ENCODE results near the gene ZDHHC19. TPM values are rescaled to one million over a fixed set of nuclear protein-coding genes. Genes with fewer than 3 reads are reported as not detected.

ZDHHC19 gene
- total and polyA plus RNA-seq, 2 experiments from 2014 or later, result 0.26 to 1.4 TPM

GRCh38 chr3:196194542-196194915 lies 16.7 kb downstream of the ZDHHC19 start:
- Histone ChIP-seq H3K4me3 (no peak overlapping the region), H3K27me3 (no peaks in the 10 kb centered on the region), H3K4me1 (ENCODE audit: low read depth) (peaks cover 13% of the 10 kb centered on the region), H3K36me3 (no peaks in the 10 kb centered on the region), H3K27ac (no peak overlapping the region), H3K9me3 (ENCODE audit: low read depth) (no peaks in the 10 kb centered on the region)
- TF ChIP-seq CTCF (IDR thresholded peaks at IDR 0.05; ENCODE audit: low read depth, low read length), result no peak
- no peak for DNase-seq (ENCODE audit: low read depth in 1 of 2, low spot score in 1 of 2)

GRCh38 chr3:196193736-196194541 lies 17.3 kb downstream of the ZDHHC19 start:
- no peaks in the 10 kb centered on the region for H3K36me3 ChIP-seq
- H3K4me1 ChIP-seq (ENCODE audit: low read depth), result peaks cover 13% of the 10 kb centered on the region
- no peak overlapping the region for H3K4me3 ChIP-seq
- no peaks in the 10 kb centered on the region for H3K9me3 ChIP-seq (ENCODE audit: low read depth)
- H3K27me3 ChIP-seq, result no peaks in the 10 kb centered on the region
- H3K27ac ChIP-seq, result peak overlapping the region; percentile 39
- no peak for TF ChIP-seq CTCF (IDR thresholded peaks at IDR 0.05; ENCODE audit: low read depth, low read length)
- peak in 1 of 2 donors; percentile 46 for DNase-seq (ENCODE audit: low read depth in 1 of 2, low spot score in 1 of 2)

- H3K27me3 ChIP-seq, result no peaks in the 10 kb centered on the region
- H3K4me3 ChIP-seq, result no peak overlapping the region
- no peaks in the 10 kb centered on the region for H3K9me3 ChIP-seq (ENCODE audit: low read depth)
- H3K36me3 ChIP-seq, result no peaks in the 10 kb centered on the region
- peak overlapping the region; percentile 39 for H3K27ac ChIP-seq
- peaks cover 13% of the 10 kb centered on the region for H3K4me1 ChIP-seq (ENCODE audit: low read depth)
- DNase-seq (ENCODE audit: low read depth in 1 of 2, low spot score in 1 of 2), result no peak
- TF ChIP-seq CTCF (IDR thresholded peaks at IDR 0.05; ENCODE audit: low read depth, low read length), result no peak
These were observed 18.0 kb downstream of the ZDHHC19 start for GRCh38 chr3:196193133-196193735.

- Histone ChIP-seq H3K4me1 (ENCODE audit: low read depth) (peaks cover 13% of the 10 kb centered on the region), H3K36me3 (no peaks in the 10 kb centered on the region), H3K9me3 (ENCODE audit: low read depth) (no peaks in the 10 kb centered on the region), H3K27ac (peak overlapping the region; percentile 40), H3K4me3 (no peak overlapping the region), H3K27me3 (no peaks in the 10 kb centered on the region)
- DNase-seq (ENCODE audit: low read depth in 1 of 2, low spot score in 1 of 2), result no peak
- TF ChIP-seq CTCF (IDR thresholded peaks at IDR 0.05; ENCODE audit: low read depth, low read length), result no peak
These were observed 18.6 kb downstream of the ZDHHC19 start for GRCh38 chr3:196192524-196193051.

- H3K27ac ChIP-seq, result peak overlapping the region; percentile 40
- DNase-seq (ENCODE audit: low read depth in 1 of 2, low spot score in 1 of 2), result no peak
- TF ChIP-seq CTCF (IDR thresholded peaks at IDR 0.05; ENCODE audit: low read depth, low read length), result no peak
These were observed 19.1 kb downstream of the ZDHHC19 start for GRCh38 chr3:196192036-196192523.

More at GRCh38 chr3:196192036-196192523, 19.1 kb downstream of the ZDHHC19 start:
- H3K4me3 ChIP-seq, result no peak overlapping the region
- H3K27me3 ChIP-seq, result no peaks in the 10 kb centered on the region
- no peaks in the 10 kb centered on the region for H3K36me3 ChIP-seq
- H3K4me1 ChIP-seq (ENCODE audit: low read depth), result peaks cover 14% of the 10 kb centered on the region
- H3K9me3 ChIP-seq (ENCODE audit: low read depth), result no peaks in the 10 kb centered on the region
